ENCODE data around the gene DOCK3. TPM values are rescaled to one million over a fixed set of nuclear protein-coding genes. Genes with fewer than 3 reads are reported as not detected.

DOCK3 gene
- total and polyA plus RNA-seq, 2 of the 4 experiments (the other 2 are of a cell fraction), result under 0.01 to 0.12 TPM

GRCh38 chr3:51173518-51174271, 499.0 kb downstream of the DOCK3 start:
- Histone ChIP-seq H4K5ac (ENCODE audit: low read depth, low read length) (no peak overlapping the region), H3K4ac (ENCODE audit: low read depth, low read length) (no peak overlapping the region), H3K4me1 (ENCODE audit: control insufficient read depth, insufficient read depth, low read length) (no peaks in the 10 kb centered on the region), H3K27me3 (ENCODE audit: control insufficient read depth, insufficient read depth, low read length) (no peaks in the 10 kb centered on the region), H3K23ac (ENCODE audit: low read depth, low read length) (no peak overlapping the region), H3K79me1 (ENCODE audit: low read depth in 1 of 2, low read length in 2 of 2) (no peaks in the 10 kb centered on the region), H4K8ac (ENCODE audit: low read depth in 2 of 2, low read length in 2 of 2) (no peak overlapping the region), H2AK9ac (replicated peaks; ENCODE audit: low read depth, low read length, poor library complexity) (no peak overlapping the region), H2AK5ac (ENCODE audit: low read depth, low read length) (no peak overlapping the region), H2AFZ (replicated peaks; ENCODE audit: low read length, poor library complexity) (no peak overlapping the region), H3K4me2 (ENCODE audit: low read depth, low read length) (no peak overlapping the region), H3K36me3 (ENCODE audit: control insufficient read depth, insufficient read depth, low read length) (no peaks in the 10 kb centered on the region), H4K20me1 (ENCODE audit: insufficient read depth, low read length) (no peaks in the 10 kb centered on the region), H2BK20ac (ENCODE audit: low read depth, low read length) (no peak overlapping the region), H3K27ac (ENCODE audit: insufficient read depth, low read length) (no peak overlapping the region), H3K14ac (replicated peaks; ENCODE audit: low read depth, low read length) (no peak overlapping the region), H3K56ac (ENCODE audit: extremely low read depth, insufficient read depth, low read length) (no peak overlapping the region), H2BK5ac (ENCODE audit: low read depth, low read length, poor library complexity, severe bottlenecking) (no peak overlapping the region), H4K91ac (ENCODE audit: insufficient read depth, low read depth, low read length) (no peak overlapping the region), H2BK15ac (ENCODE audit: low read depth, low read length) (no peak overlapping the region), H3K9me1 (ENCODE audit: insufficient read depth, low read length) (no peaks in the 10 kb centered on the region), H3K9ac (ENCODE audit: low read depth, low read length) (no peak overlapping the region), H2BK120ac (ENCODE audit: low read depth, low read length) (no peak overlapping the region), H3K4me3 (ENCODE audit: insufficient read depth, low read depth, low read length) (no peak overlapping the region), H3K18ac (ENCODE audit: low read depth, low read length) (no peak overlapping the region), H3K9me3 (ENCODE audit: control insufficient read depth, insufficient read depth, low read length) (peaks cover 11% of the 10 kb centered on the region)
- no CpG with 5 or more reads among the region's 3 CpGs for WGBS, 2 experiments (ENCODE audit: extremely low coverage in 2 of 2, insufficient read length in 1 of 2)
- DNase-seq (no peak), ATAC-seq (ENCODE audit: low read depth) (no peak)
- intact Hi-C loops (cut with micrococcal nuclease), result no loop called here
- TF ChIP-seq POLR2A (IDR thresholded peaks at IDR 0.05; ENCODE audit: low read depth, low read length) (no peak), CHD1 (IDR thresholded peaks at IDR 0.05; ENCODE audit: low read depth, low read length) (no peak), RAD21 (IDR thresholded peaks at IDR 0.05; ENCODE audit: low read length) (no peak)
- dilution Hi-C loops (cut with HindIII; ENCODE audit: low sequenced_read_pairs, unreplicated experiment), result no loop called here
- no TSS peak for BruUV-seq (replicated peaks)
- ChIA-PET CTCF (no interaction called here), POLR2A (ENCODE audit: unreplicated experiment) (no interaction called here)
- in situ Hi-C loops (cut with MboI; ENCODE audit: low sequenced_read_pairs), result no loop called here

All from IMR-90 (cell line).